Measurements from ENCODE around the gene KLK6.
"Not testable (repeated sequence)": the region's sequence is repeated elsewhere in the genome, so short reads cannot be mapped to it uniquely, and the experiment has no call there.

KLK6 gene

DNA sequence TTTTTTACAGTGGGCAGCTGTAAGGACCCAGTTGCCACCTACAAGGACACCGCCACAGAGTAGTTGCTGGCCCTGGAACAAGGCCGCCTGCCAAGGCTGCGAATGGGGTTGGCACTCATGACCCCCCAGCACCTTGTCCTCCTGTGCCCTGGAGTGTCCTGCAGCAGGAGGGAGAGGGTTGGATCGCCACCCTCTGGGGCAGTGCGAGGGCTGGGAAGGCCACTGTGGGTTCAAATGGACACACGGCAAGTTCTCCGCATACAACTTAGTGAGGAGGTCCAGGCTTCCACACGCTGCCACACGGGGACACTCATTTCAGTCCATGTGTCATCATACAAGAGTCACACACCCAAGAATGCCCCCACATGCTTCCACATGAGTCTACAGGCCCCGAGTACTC, 31.0 kb upstream of the KLK6 start:
- no peak for TF ChIP-seq Cebpa-rat (IDR thresholded peaks at IDR 0.05)
- no peaks in the 10 kb centered on the region for H3K9me3 ChIP-seq (replicated peaks in 1 of 11)
- H3K4me1 ChIP-seq = peaks cover 0 to 12% (median 11%) of the 10 kb centered on the region in 10 experiments; a peak in 11 of 20 replicates
- H3K4me2 ChIP-seq = no peak overlapping the region
- H4K20me1 ChIP-seq = no peaks in the 10 kb centered on the region
- H3K36me3 ChIP-seq = no peaks in the 10 kb centered on the region
- no peak overlapping the region for H3K9ac ChIP-seq
- H3K27ac ChIP-seq = no peak overlapping the region
- H3K27me3 ChIP-seq = no peaks in the 10 kb centered on the region
- no peak overlapping the region for H3K4me3 ChIP-seq

DNA sequence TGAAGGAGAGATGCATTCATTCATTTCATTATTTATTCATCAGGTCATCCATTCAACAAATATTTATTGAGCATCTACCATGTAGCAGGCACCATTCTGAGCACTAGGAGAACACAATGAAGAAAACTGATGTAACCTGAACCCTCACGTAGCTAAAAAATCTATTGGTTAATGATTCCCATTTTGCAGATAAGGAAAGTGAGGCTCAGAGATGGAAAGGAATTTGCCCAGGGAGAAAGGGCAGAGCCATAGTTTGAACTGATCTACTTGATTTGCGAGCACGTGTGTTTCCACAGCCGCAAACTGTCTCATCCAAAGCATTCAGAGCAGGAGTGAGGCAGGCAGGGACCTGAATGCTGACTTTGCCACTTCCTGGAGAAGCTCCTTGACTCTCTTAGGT, 29.3 kb upstream of the KLK6 start:
- Histone ChIP-seq H3K27me3 (no peaks in the 10 kb centered on the region), H3K4me1 (peaks cover 0 to 12% (median 11%) of the 10 kb centered on the region in 10 experiments; a peak in 11 of 20 replicates), H3K4me2 (no peak overlapping the region), H3K36me3 (no peaks in the 10 kb centered on the region), H3K9ac (no peak overlapping the region), H3K27ac (no peak overlapping the region), H4K20me1 (no peaks in the 10 kb centered on the region), H3K9me3 (replicated peaks in 1 of 11) (peaks cover 0 to 11% (median 6%) of the 10 kb centered on the region in 11 experiments; a peak in 12 of 22 replicates), H3K4me3 (no peak overlapping the region)
- TF ChIP-seq Cebpa-rat (IDR thresholded peaks at IDR 0.05) = no peak

DNA sequence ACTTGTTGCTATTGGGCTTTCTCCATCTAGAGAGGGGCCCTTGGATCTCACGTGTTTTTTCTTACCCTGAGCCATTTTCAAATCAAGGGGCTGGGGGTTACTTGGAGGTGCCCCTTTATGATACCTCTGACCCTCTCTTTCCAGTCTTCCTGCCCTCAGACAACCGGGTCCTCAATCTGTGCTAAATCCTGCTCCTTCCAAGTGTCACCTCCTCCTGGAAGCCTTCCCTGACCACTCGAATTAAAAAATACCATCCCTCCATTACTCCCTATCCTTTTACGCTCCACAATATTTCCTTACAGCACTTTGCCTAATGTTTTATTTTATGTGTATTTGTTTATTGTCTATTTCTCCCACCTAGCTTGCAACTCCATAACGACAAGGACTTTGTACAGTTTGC, 28.7 kb upstream of the KLK6 start:
- Histone ChIP-seq H3K27me3 (no peaks in the 10 kb centered on the region), H3K9me3 (replicated peaks in 1 of 11) (peaks cover 0 to 11% (median 6%) of the 10 kb centered on the region in 11 experiments; a peak in 12 of 22 replicates)
- no peak for TF ChIP-seq Cebpa-rat (IDR thresholded peaks at IDR 0.05)

DNA sequence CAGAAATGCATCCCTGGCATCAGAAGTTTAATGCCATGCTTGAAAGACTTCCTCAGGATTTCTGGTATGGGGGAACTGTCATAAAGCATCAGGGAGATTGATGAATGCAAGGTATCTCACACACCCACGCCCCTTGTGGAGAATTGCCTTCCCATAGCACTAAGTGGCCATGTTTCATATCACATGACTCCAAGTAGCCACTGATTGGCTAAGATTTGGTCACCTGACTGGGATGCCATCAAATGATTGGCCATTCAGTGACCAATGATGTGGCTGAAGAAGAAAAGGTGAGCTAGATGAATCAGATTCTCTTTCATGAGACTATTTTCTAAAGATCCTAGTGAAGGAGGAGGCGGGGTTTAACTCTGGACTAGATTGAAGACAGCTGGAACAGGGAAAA, 24.7 kb upstream of the KLK6 start:
- no peak for TF ChIP-seq Cebpa-rat (IDR thresholded peaks at IDR 0.05)
- no peaks in the 10 kb centered on the region for H3K36me3 ChIP-seq

More for the DNA sequence above, 28.7 kb upstream of the KLK6 start:
- Histone ChIP-seq H3K27ac (no peak overlapping the region), H4K20me1 (no peaks in the 10 kb centered on the region), H3K4me2 (no peak overlapping the region), H3K4me1 (peaks cover 0 to 12% (median 11%) of the 10 kb centered on the region in 10 experiments; a peak in 11 of 20 replicates), H3K4me3 (no peak overlapping the region), H3K9ac (no peak overlapping the region), H3K36me3 (no peaks in the 10 kb centered on the region)

DNA sequence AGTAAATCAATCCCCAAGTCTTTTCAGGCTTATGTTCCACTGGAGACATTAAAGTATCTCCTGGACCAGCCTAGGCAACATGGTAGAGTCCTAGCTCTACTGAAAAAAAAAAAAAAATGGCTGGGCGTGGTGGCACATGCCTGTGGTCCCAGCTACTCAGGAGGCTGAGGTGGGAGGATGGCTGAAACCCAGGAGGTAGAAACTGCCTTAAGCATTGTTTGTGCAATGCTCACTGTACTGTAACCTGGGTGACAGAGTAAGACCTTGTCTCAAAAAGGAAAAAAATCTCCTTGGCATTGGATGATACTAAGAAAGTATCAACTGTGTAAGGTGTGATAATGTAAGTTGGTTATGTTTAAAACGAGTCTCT, 23.3 kb upstream of the KLK6 start:
- H3K4me1 ChIP-seq = no peaks in the 10 kb centered on the region
- H3K4me2 ChIP-seq = no peak overlapping the region
- H3K4me3 ChIP-seq = no peak overlapping the region
- no peaks in the 10 kb centered on the region for H3K27me3 ChIP-seq
- no peaks in the 10 kb centered on the region for H4K20me1 ChIP-seq
- peaks cover 0 to 11% (median 6%) of the 10 kb centered on the region in 11 experiments; a peak in 12 of 22 replicates for H3K9me3 ChIP-seq (replicated peaks in 1 of 11)
- H3K36me3 ChIP-seq = no peaks in the 10 kb centered on the region
- no peak overlapping the region for H3K27ac ChIP-seq
- no peak overlapping the region for H3K9ac ChIP-seq
- TF ChIP-seq Cebpa-rat (IDR thresholded peaks at IDR 0.05) = no peak

More for the DNA sequence above, 24.7 kb upstream of the KLK6 start:
- no peaks in the 10 kb centered on the region for H4K20me1 ChIP-seq
- H3K9me3 ChIP-seq (replicated peaks in 1 of 11) = peaks cover 0 to 11% (median 6%) of the 10 kb centered on the region in 11 experiments; a peak in 12 of 22 replicates
- no peaks in the 10 kb centered on the region for H3K4me1 ChIP-seq
- H3K4me3 ChIP-seq = no peak overlapping the region
- H3K27me3 ChIP-seq = no peaks in the 10 kb centered on the region
- no peak overlapping the region for H3K4me2 ChIP-seq
- H3K9ac ChIP-seq = no peak overlapping the region
- no peak overlapping the region for H3K27ac ChIP-seq

DNA sequence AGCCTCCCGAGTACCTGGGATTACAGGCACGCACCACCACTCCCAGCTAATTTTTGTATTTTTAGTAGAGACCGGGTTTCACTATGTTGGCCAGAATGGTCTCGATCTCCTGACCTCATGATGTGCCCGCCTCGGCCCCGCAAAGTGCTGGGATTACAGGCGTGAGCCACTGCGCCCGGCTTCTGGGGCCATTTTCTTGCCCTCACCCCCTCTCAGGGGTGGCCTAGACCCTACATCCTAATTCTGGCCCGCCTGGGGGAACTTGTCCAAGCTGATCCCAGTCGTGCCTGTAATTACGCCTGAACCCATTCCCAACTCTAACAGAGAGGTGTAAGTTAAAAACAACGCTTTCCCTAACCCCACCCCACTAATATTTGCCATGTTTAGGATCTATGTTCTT, 15.0 kb upstream of the KLK6 start:
- not testable (repeated sequence) for H3K4me1 ChIP-seq; H3K36me3 ChIP-seq; H3K27ac ChIP-seq; H3K4me2 ChIP-seq; H3K9ac ChIP-seq; H3K9me3 ChIP-seq (replicated peaks in 1 of 11); H4K20me1 ChIP-seq; H3K4me3 ChIP-seq
- H3K27me3 ChIP-seq = peaks cover 0 to 16% (median 0%) of the 10 kb centered on the region in 11 experiments; a peak in 3 of 22 replicates

DNA sequence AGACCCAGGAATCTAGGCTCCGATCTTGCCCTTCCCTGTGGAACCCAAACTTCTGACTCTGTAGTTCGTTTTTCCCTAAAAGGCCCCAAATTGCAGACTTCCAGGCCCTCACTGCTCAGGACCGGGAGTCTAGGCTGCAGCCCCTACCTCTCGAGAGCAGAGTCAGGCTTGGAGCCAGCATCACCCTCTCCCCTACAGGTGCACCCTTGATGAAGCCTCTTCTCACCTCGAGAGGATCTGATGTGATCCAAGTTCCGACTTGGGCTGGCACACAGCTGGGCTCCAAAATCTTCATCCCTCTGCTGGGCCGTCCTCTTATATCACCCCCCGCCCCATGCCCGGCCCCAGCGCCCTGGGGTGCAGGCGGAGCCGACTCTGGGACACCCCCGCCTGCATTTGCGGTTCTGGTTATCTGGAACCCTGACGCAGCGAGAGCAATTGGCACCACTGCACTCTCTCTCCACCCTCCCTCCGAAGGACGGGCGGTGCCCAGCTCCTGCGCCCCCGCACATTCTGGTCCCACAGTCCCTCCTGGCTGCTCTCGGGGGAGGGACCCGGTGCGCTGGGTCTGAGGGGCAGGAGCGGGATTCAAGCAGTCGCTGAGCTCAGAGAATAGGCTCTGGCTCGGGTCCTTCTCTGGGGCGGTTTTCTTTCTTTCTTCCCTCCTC, 14.4 kb upstream of the KLK6 start, which contains the start of gene KLK7:
Gene KLK7, minus strand, starts transcription at position 293 of the 668 bp plus-strand sequence. CDS start 1,518 bp downstream, outside the sequence.
- H3K36me3 ChIP-seq = no peaks in the 10 kb centered on the region
- H3K27me3 ChIP-seq = peaks cover 0 to 16% (median 0%) of the 10 kb centered on the region in 11 experiments; a peak in 3 of 22 replicates
- H4K20me1 ChIP-seq = no peaks in the 10 kb centered on the region
- no peak within 1 kb of the TSS for H3K4me2 ChIP-seq
- no peak for TF ChIP-seq Cebpa-rat (IDR thresholded peaks at IDR 0.05)
- no peak within 1 kb of the TSS for H3K4me3 ChIP-seq
- H3K4me1 ChIP-seq = no peaks in the 10 kb centered on the region
- H3K27ac ChIP-seq = no peak within 1 kb of the TSS
- no peak within 1 kb of the TSS for H3K9ac ChIP-seq
- H3K9me3 ChIP-seq (replicated peaks in 1 of 11) = no peaks in the 10 kb centered on the region

DNA sequence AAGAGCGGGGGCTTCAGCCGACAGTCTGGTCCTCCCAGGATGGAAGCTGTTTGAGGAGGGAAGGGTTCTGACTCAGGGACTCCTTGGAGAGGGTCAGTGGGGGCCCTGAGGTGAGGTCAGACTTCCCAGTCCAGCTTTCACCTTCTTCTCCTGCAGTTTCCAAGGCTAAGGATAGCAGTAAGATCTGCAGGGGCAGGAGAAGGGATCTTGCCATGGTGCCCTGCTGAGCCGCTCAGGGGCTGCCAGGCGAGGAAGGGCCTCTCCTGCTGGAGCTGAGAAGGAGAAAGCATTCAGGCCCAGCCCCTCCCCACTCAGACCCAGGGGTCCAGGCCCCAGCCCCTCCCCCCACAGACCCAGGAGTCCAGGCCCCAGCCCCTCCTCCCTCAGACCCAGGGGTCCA, 12.8 kb upstream of the KLK6 start:
- Histone ChIP-seq H3K4me2 (no peak overlapping the region), H3K27me3 (peaks cover 0 to 16% (median 0%) of the 10 kb centered on the region in 11 experiments; a peak in 3 of 22 replicates), H3K27ac (no peak overlapping the region), H3K36me3 (no peaks in the 10 kb centered on the region), H3K9ac (no peak overlapping the region), H3K9me3 (replicated peaks in 1 of 11) (no peaks in the 10 kb centered on the region), H4K20me1 (no peaks in the 10 kb centered on the region), H3K4me3 (no peak overlapping the region), H3K4me1 (no peaks in the 10 kb centered on the region)
- no peak for TF ChIP-seq Cebpa-rat (IDR thresholded peaks at IDR 0.05)

DNA sequence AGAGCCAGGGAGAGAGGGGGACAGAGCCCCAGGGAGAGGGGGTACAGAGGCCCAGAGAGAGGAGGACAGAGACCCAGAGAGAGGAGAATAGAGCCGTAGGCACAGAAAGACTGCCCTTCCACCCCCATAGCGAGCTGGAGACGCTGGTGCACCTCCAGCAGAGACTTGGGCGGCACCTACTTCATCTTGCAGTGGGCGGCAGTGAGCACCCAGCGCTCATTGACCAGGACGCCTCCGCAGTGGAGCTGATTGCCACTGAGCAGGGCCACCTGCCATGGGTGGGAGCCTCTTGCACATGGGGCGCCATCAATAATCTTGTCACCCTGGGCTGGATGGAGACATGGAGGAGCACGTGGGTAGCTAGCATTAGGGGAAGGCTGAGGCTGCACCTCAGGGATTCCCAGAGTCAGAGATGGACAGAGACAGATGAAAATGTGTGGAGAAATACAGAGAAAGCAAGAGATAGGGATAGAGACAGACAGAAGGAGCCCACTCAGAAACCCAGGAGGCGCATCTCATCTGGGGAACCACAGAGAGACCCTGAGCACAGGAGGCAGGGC, 12.3 kb upstream of the KLK6 start:
- H3K9me3 ChIP-seq (replicated peaks in 1 of 11) = no peaks in the 10 kb centered on the region
- no peaks in the 10 kb centered on the region for H3K4me1 ChIP-seq
- TF ChIP-seq Cebpa-rat (IDR thresholded peaks at IDR 0.05) = no peak
- no peak overlapping the region for H3K4me2 ChIP-seq
- no peaks in the 10 kb centered on the region for H3K36me3 ChIP-seq
- no peak overlapping the region for H3K4me3 ChIP-seq
- H3K9ac ChIP-seq = no peak overlapping the region
- no peak overlapping the region for H3K27ac ChIP-seq
- no peaks in the 10 kb centered on the region for H4K20me1 ChIP-seq
- H3K27me3 ChIP-seq = peaks cover 0 to 16% (median 0%) of the 10 kb centered on the region in 11 experiments; a peak in 3 of 22 replicates

DNA sequence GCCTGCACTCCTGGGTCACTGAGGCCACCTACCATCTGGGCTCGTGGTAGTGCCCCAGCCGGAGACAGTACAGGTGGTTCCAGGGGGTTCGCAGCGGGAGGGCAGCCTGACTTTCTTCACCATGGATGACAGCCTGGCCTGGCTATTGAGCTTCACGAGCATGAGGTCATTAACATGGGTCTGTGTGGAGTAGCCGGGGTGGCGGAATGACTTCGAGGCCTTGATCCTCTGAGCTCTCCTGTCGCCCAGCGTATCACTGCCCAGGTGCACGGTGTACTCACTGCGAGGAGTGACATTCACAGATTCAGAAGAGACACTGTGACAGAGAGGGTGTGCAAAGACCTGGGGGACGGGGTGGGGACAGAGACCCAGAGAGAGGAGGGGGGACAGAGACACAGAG, 10.8 kb upstream of the KLK6 start:
- H3K27me3 ChIP-seq = peaks cover 0 to 16% (median 0%) of the 10 kb centered on the region in 11 experiments; a peak in 3 of 22 replicates
- no peak overlapping the region for H3K4me3 ChIP-seq
- no peaks in the 10 kb centered on the region for H4K20me1 ChIP-seq
- no peak overlapping the region for H3K27ac ChIP-seq
- no peak overlapping the region for H3K9ac ChIP-seq
- no peak for TF ChIP-seq Cebpa-rat (IDR thresholded peaks at IDR 0.05)
- H3K9me3 ChIP-seq (replicated peaks in 1 of 11) = no peaks in the 10 kb centered on the region
- no peaks in the 10 kb centered on the region for H3K4me1 ChIP-seq
- H3K4me2 ChIP-seq = no peak overlapping the region
- no peaks in the 10 kb centered on the region for H3K36me3 ChIP-seq
